H1 (cell line): ENCODE results near the gene MOB3C. TPM values are rescaled to one million over a fixed set of nuclear protein-coding genes. Genes with fewer than 3 reads are reported as not detected.

ENCODE experiments used
- CTCF ChIA-PET: fragments of 300-600 bp; sonication (Branson Sonifier 250); formaldehyde crosslinking; loops from one replicate; lab custom pipeline; 2021; ENCODE audit not compliant: partially characterized antibody; lab: Charles Lee
- POLR2A ChIA-PET: fragments of 300-600 bp; sonication (Branson Sonifier 250); formaldehyde crosslinking; loops from one replicate; lab custom pipeline; 2021; ENCODE audit warnings: inconsistent platforms; ENCODE audit not compliant: partially characterized antibody; lab: Charles Lee
- DNase-seq, 2 experiments: peaks; one replicate each; pipeline versions ENCODE4 v3.0.0 to v3.0.0-alpha.2; 2010 to 2022; ENCODE audit warnings: low spot score in 2 of 2, low read depth in 1 of 2, mixed read lengths in 1 of 2
- FAIRE-seq: peaks from 2 replicates; lab custom pipeline; 2011; peaks lifted over from hg19 to GRCh38; lab: Jason Lieb, UNC
- H2AFZ ChIP-seq: 2 replicates; pipeline ENCODE4 v1.8.1; 2012; ENCODE audit warnings: low read length, inconsistent platforms
- H2AK5ac ChIP-seq: 2 replicates; pipeline ENCODE4 v1.6.1; 2013; ENCODE audit warnings: low read depth, low read length
- H2BK120ac ChIP-seq: replicated peaks from 2 replicates; pipeline ENCODE3; 2013; ENCODE audit warnings: low read depth, low read length, inconsistent platforms
- H2BK12ac ChIP-seq: 2 replicates; pipeline ENCODE4 v1.6.1; 2013; ENCODE audit warnings: low read depth, low read length
- H2BK15ac ChIP-seq: 2 replicates; pipeline ENCODE4 v1.6.1; 2013; ENCODE audit warnings: low read length
- H2BK20ac ChIP-seq: 2 replicates; pipeline ENCODE4 v1.6.1; 2013; ENCODE audit warnings: low read length
- H2BK5ac ChIP-seq: 2 replicates; pipeline ENCODE4 v1.6.1; 2013; ENCODE audit warnings: low read depth, low read length
- H3K14ac ChIP-seq: 2 replicates; pipeline ENCODE4 v1.6.1; 2013; ENCODE audit warnings: inconsistent platforms; ENCODE audit not compliant: insufficient read length
- H3K18ac ChIP-seq: 2 replicates; pipeline ENCODE4 v1.6.1; 2013; ENCODE audit warnings: low read length; ENCODE audit errors: extremely low read depth
- H3K23ac ChIP-seq: 2 replicates; pipeline ENCODE4 v1.6.1; 2013; ENCODE audit warnings: inconsistent platforms; ENCODE audit not compliant: insufficient read length
- H3K23me2 ChIP-seq: 2 replicates; pipeline ENCODE4 v1.6.1; 2013; ENCODE audit warnings: low read depth, low read length
- H3K27ac ChIP-seq: 2 replicates; pipeline ENCODE4 v1.6.1; 2011; ENCODE audit warnings: low read depth, low read length, inconsistent platforms
- H3K27me3 ChIP-seq, 4 experiments: replicated peaks in 1 of 4; 1 replicate in 1 of 4; 2 replicates in 3 of 4; pipeline versions ENCODE4 v1.6.1 to v1.8.1; 2011 to 2013; ENCODE audit warnings: low read length in 3 of 4, mild to moderate bottlenecking in 3 of 4, inconsistent platforms in 2 of 4, mixed read lengths in 2 of 4, moderate library complexity in 1 of 4; ENCODE audit not compliant: control insufficient read depth in 3 of 4, insufficient read depth in 3 of 4; ENCODE audit errors: extremely low read depth in 1 of 4
- H3K36me3 ChIP-seq, 4 experiments: 2 replicates each; pipeline versions ENCODE4 v1.6.1 to v1.8.1; 2011 to 2013; ENCODE audit warnings: mild to moderate bottlenecking in 4 of 4, low read length in 3 of 4, moderate library complexity in 2 of 4, control low read depth in 1 of 4, inconsistent platforms in 1 of 4; ENCODE audit not compliant: insufficient read depth in 4 of 4, control insufficient read depth in 2 of 4
- H3K4ac ChIP-seq: replicated peaks from 2 replicates; pipeline ENCODE3; 2013; ENCODE audit warnings: low read length, low read depth, mixed read lengths, inconsistent platforms; ENCODE audit not compliant: insufficient read length
- H3K4me1 ChIP-seq, 4 experiments: replicated peaks in 1 of 4; 1 replicate in 1 of 4; 2 replicates in 3 of 4; pipeline versions ENCODE4 v1.6.1 to v1.8.1; 2011 to 2013; ENCODE audit warnings: low read length in 3 of 4, inconsistent platforms in 2 of 4, mixed read lengths in 1 of 4; ENCODE audit not compliant: insufficient read depth in 4 of 4, control insufficient read depth in 3 of 4
- H3K4me2 ChIP-seq, 2 experiments: 2 replicates each; pipeline versions ENCODE4 v1.6.1 to v1.8.1; 2011 to 2013; ENCODE audit warnings: low read depth in 2 of 2, low read length in 2 of 2, control low read depth in 1 of 2, inconsistent platforms in 1 of 2, mild to moderate bottlenecking in 1 of 2; ENCODE audit not compliant: insufficient read depth in 1 of 2
- H3K4me3 ChIP-seq, 4 experiments: fragments of 200-600, 300-600 bp in 1 of 4; sonication (generic), shearing (Covaris generic), sonication (Bioruptor Twin) in 1 of 4; 2 replicates each; pipeline versions ENCODE4 v1.5.1 to v1.8.1; 2011 to 2016; ENCODE audit warnings: low read length in 4 of 4, low read depth in 3 of 4, control low read depth in 2 of 4, inconsistent platforms in 2 of 4, mild to moderate bottlenecking in 2 of 4, mixed read lengths in 1 of 4, moderate library complexity in 1 of 4; ENCODE audit not compliant: insufficient read depth in 2 of 4; ENCODE audit errors: extremely low read depth in 1 of 4
- H3K56ac ChIP-seq: replicated peaks from 2 replicates; pipeline ENCODE3; 2013; ENCODE audit warnings: low read depth, mild to moderate bottlenecking, mixed read lengths, low read length, inconsistent platforms; ENCODE audit not compliant: insufficient read length
- H3K79me1 ChIP-seq: 2 replicates; pipeline ENCODE4 v1.6.1; 2013; ENCODE audit warnings: low read depth, low read length, control low read depth
- H3K79me2 ChIP-seq, 2 experiments: 2 replicates each; pipeline versions ENCODE4 v1.6.1 to v1.8.1; 2012 to 2013; ENCODE audit warnings: low read length in 2 of 2, mild to moderate bottlenecking in 2 of 2, inconsistent platforms in 1 of 2; ENCODE audit not compliant: insufficient read depth in 2 of 2, control insufficient read depth in 1 of 2
- H3K9ac ChIP-seq, 4 experiments: replicated peaks in 1 of 4; 1 replicate in 1 of 4; 2 replicates in 3 of 4; pipeline versions ENCODE4 v1.6.1 to v1.8.1; 2011 to 2013; ENCODE audit warnings: low read depth in 3 of 4, low read length in 3 of 4, control low read depth in 2 of 4, mild to moderate bottlenecking in 2 of 4, moderate library complexity in 2 of 4, inconsistent platforms in 1 of 4; ENCODE audit errors: extremely low read depth in 1 of 4
- H3K9me3 ChIP-seq, 2 experiments: 2 replicates each; pipeline versions ENCODE4 v1.6.1 to v1.8.1; 2012 to 2013; ENCODE audit warnings: mild to moderate bottlenecking in 2 of 2, moderate library complexity in 2 of 2, control low read depth in 1 of 2, inconsistent platforms in 1 of 2, low read depth in 1 of 2, low read length in 1 of 2, mixed read lengths in 1 of 2; ENCODE audit not compliant: insufficient read depth in 2 of 2
- H4K20me1 ChIP-seq, 2 experiments: replicated peaks in 1 of 2; 2 replicates each; pipeline versions ENCODE3 to v1.8.1; 2011 to 2013; ENCODE audit warnings: inconsistent platforms in 2 of 2, low read length in 2 of 2, mild to moderate bottlenecking in 1 of 2; ENCODE audit not compliant: insufficient read depth in 2 of 2, control insufficient read depth in 1 of 2
- H4K5ac ChIP-seq: 2 replicates; pipeline ENCODE4 v1.6.1; 2013; ENCODE audit warnings: low read length, low read depth, mixed read lengths, inconsistent platforms; ENCODE audit not compliant: insufficient read length
- H4K8ac ChIP-seq: 2 replicates; pipeline ENCODE4 v1.8.0; 2013; ENCODE audit warnings: mild to moderate bottlenecking, moderate library complexity, low read length, inconsistent platforms; ENCODE audit not compliant: insufficient read depth; ENCODE audit errors: extremely low read depth
- H4K91ac ChIP-seq: replicated peaks from 2 replicates; pipeline ENCODE3; 2013; ENCODE audit warnings: low read length, mixed read lengths, inconsistent platforms; ENCODE audit not compliant: insufficient read length
- ATF3 ChIP-seq: IDR thresholded peaks from 2 replicates; pipeline ENCODE4 v1.6.1; 2011; ENCODE audit warnings: low read depth, mild to moderate bottlenecking, low read length; ENCODE audit not compliant: insufficient read depth
- CHD2 ChIP-seq: IDR thresholded peaks from 2 replicates; pipeline ENCODE4 v1.6.1; 2012; ENCODE audit warnings: low read length, improper control_type of control experiment
- FOSL1 ChIP-seq: IDR thresholded peaks from 2 replicates; pipeline ENCODE4 v1.6.1; 2011; ENCODE audit warnings: mild to moderate bottlenecking, low read depth, low read length, moderate library complexity; ENCODE audit not compliant: insufficient read depth
- HDAC2 ChIP-seq, 2 experiments: fragments of 300-600 bp in 1 of 2; sonication (generic) in 1 of 2; IDR thresholded peaks; 2 replicates each; pipeline ENCODE4 v1.6.1; 2011 to 2012; ENCODE audit warnings: low read depth in 2 of 2, low read length in 2 of 2, mild to moderate bottlenecking in 2 of 2, moderate library complexity in 2 of 2, borderline replicate concordance in 1 of 2, inconsistent platforms in 1 of 2
- MAFK ChIP-seq: IDR thresholded peaks from 2 replicates; pipeline ENCODE4 v1.6.1; 2012; ENCODE audit warnings: low read depth, mild to moderate bottlenecking, improper control_type of control experiment, low read length
- SIRT6 ChIP-seq: IDR thresholded peaks from one replicate; pipeline ENCODE4 v1.7.1; 2012; ENCODE audit warnings: low read length, inconsistent platforms
- TEAD4 ChIP-seq: IDR thresholded peaks from 2 replicates; pipeline ENCODE4 v1.6.1; 2012; ENCODE audit warnings: low read depth, low read length, inconsistent platforms, mixed read lengths
- USF2 ChIP-seq: IDR thresholded peaks from 2 replicates; pipeline ENCODE4 v1.6.1; 2011; ENCODE audit warnings: low read length, improper control_type of control experiment
- WGBS, 2 experiments: shearing (Covaris generic) in 1 of 2; methylation state at CpG; one replicate each; pipeline versions ENCODE4 v1.1.6 to v1.1.7; 2013 to 2015; ENCODE audit warnings: low lambda C conversion rate in 2 of 2, mixed read lengths in 2 of 2, inconsistent platforms in 1 of 2, low coverage in 1 of 2, missing lambda C conversion rate in 1 of 2; ENCODE audit not compliant: insufficient replicate concordance in 2 of 2, insufficient coverage in 1 of 2, insufficient read length in 1 of 2; ENCODE audit errors: extremely low coverage in 1 of 2, missing lambda C conversion rate in 1 of 2; 5-methylcytosine and 5-hydroxymethylcytosine counted together
- polyA plus RNA-seq, 7 experiments: library from polyadenylated mRNA; depleted of rRNA in 3 of 7; stranded (reverse) in 5 of 7; unstranded in 2 of 7; fragments of >200 nt in 5 of 7; fragments of 200-250 nt in 2 of 7; gene quantifications; 1 replicate in 5 of 7; 2 replicates in 1 of 7; 4 replicates in 1 of 7; pipeline versions ENCODE4 v1.2.1 to v1.2.3, GENCODE V29; 2011 to 2013; ENCODE audit warnings: missing spikeins in 2 of 7, mixed read lengths in 2 of 7
- total RNA-seq: library from RNA; stranded (reverse); fragmentation: NEBNext Ultra II Directional; extraction: Animal tissue kit (Norgen Biotek cat#: 25700); gene quantifications from 2 replicates; pipeline ENCODE4 v1.2.1, GENCODE V29; 2021

Gene MOB3C
- total and polyA plus RNA-seq, 2 of the 8 experiments (the other 6 are each of a cell fraction or from before 2014, with no cell fraction given) = 5.8 to 6.6 TPM

GRCh38 chr1:46645815-46646214 lies 29.2 kb upstream of the MOB3C start:
- Histone ChIP-seq H3K79me1 (no peaks in the 10 kb centered on the region), H4K8ac (no peak overlapping the region), H3K9ac (no peak overlapping the region), H3K36me3 (peaks cover 0 to 20% (median 9%) of the 10 kb centered on the region in 4 experiments; a peak in 4 of 8 replicates), H2BK15ac (no peak overlapping the region), H4K20me1 (no peaks in the 10 kb centered on the region), H3K23me2 (no peaks in the 10 kb centered on the region), H3K4me1 (no peaks in the 10 kb centered on the region), H3K27ac (no peak overlapping the region), H2BK20ac (no peak overlapping the region), H3K4ac (no peak overlapping the region), H3K18ac (no peak overlapping the region), H2AK5ac (no peak overlapping the region), H3K9me3 (no peaks in the 10 kb centered on the region), H3K79me2 (no peaks in the 10 kb centered on the region), H4K5ac (no peak overlapping the region), H4K91ac (no peak overlapping the region), H3K4me2 (no peak overlapping the region), H3K14ac (no peak overlapping the region), H3K23ac (no peak overlapping the region), H2BK120ac (no peak overlapping the region), H2BK12ac (no peak overlapping the region), H3K4me3 (no peak overlapping the region), H2BK5ac (no peak overlapping the region), H2AFZ (no peak overlapping the region), H3K56ac (no peak overlapping the region), H3K27me3 (no peaks in the 10 kb centered on the region)
- POLR2A ChIA-PET = no interaction called here
- DNase-seq (no peak), FAIRE-seq (no peak)
- WGBS, 2 experiments = 96% methylated on average over 4 of the region's 4 CpGs; no CpG with 5 or more reads in 1 of the 2 experiments
- CTCF ChIA-PET = interaction anchor here (1.2 to 1.5 kb wide), 2 partner anchors 8 to 15 kb away, joined by 3 to 4 read pairs; no protein-coding TSS in a partner anchor
- TF ChIP-seq USF2 (no peak), FOSL1 (no peak), TEAD4 (no peak), CHD2 (no peak), HDAC2 (IDR thresholded peaks at IDR 0.05; ENCODE audit: borderline replicate concordance in 1 of 2, low read depth in 2 of 2, low read length in 2 of 2) (no peak), MAFK (no peak), ATF3 (no peak), SIRT6 (no peak)
